IMR-90 (cell line): ENCODE data around the gene IGF2BP3. TPM values are rescaled to one million over a fixed set of nuclear protein-coding genes. Genes with fewer than 3 reads are reported as not detected.

Source experiments
- ATAC-seq: fragments of 200-7000 bp; cut with Tn5 transposase; 2 replicates; pipeline ENCODE4 v1.9.1; 2020; ENCODE audit warnings: low read depth, mild to moderate bottlenecking, moderate library complexity
- BruUV-seq: library from RNA; stranded (reverse); fragments of 400-500 nt; replicated peaks from 2 replicates; lab custom pipeline; 2021; lab: Mats Ljungman, UMichigan
- CTCF ChIA-PET: fragments of 300-600 bp; formaldehyde crosslinking; extraction: SDS; loops from one replicate; lab custom pipeline; 2021; ENCODE audit warnings: antibody characterized with exemption; lab: Yijun Ruan, JAX
- POLR2A ChIA-PET: fragments of 300-600 bp; sonication (Branson Sonifier 250); formaldehyde crosslinking; loops from one replicate; lab custom pipeline; 2022; ENCODE audit warnings: antibody characterized with exemption; ENCODE audit not compliant: unreplicated experiment; lab: Charles Lee
- DNase-seq: peaks from one replicate; pipeline ENCODE4 v3.0.0; 2013
- H2AFZ ChIP-seq: replicated peaks from 2 replicates; pipeline ENCODE3; 2013; ENCODE audit warnings: low read length, mild to moderate bottlenecking; ENCODE audit not compliant: poor library complexity
- H2AK5ac ChIP-seq: 2 replicates; pipeline ENCODE4 v1.6.1; 2013; ENCODE audit warnings: low read depth, low read length, inconsistent platforms
- H2AK9ac ChIP-seq: replicated peaks from 2 replicates; pipeline ENCODE3; 2013; ENCODE audit warnings: mild to moderate bottlenecking, low read depth, low read length, moderate library complexity; ENCODE audit not compliant: poor library complexity
- H2BK120ac ChIP-seq: 2 replicates; pipeline ENCODE4 v1.6.1; 2013; ENCODE audit warnings: low read depth, low read length, inconsistent platforms
- H2BK15ac ChIP-seq: 3 replicates; pipeline ENCODE4 v1.6.1; 2013; ENCODE audit warnings: low read depth, low read length, inconsistent platforms
- H2BK20ac ChIP-seq: 2 replicates; pipeline ENCODE4 v1.6.1; 2013; ENCODE audit warnings: low read depth, mild to moderate bottlenecking, inconsistent platforms, low read length, moderate library complexity
- H2BK5ac ChIP-seq: 2 replicates; pipeline ENCODE4 v1.6.1; 2013; ENCODE audit warnings: mild to moderate bottlenecking, low read depth, low read length, inconsistent platforms; ENCODE audit not compliant: poor library complexity, severe bottlenecking
- H3K14ac ChIP-seq: replicated peaks from 2 replicates; pipeline ENCODE4 v1.6.1; 2013; ENCODE audit warnings: low read depth, low read length, inconsistent platforms
- H3K18ac ChIP-seq: 2 replicates; pipeline ENCODE4 v1.6.1; 2013; ENCODE audit warnings: low read depth, low read length, control low read depth
- H3K23ac ChIP-seq: 2 replicates; pipeline ENCODE4 v1.6.1; 2013; ENCODE audit warnings: low read depth, low read length, inconsistent platforms
- H3K27ac ChIP-seq: 2 replicates; pipeline ENCODE4 v1.5.1; 2013; ENCODE audit warnings: mild to moderate bottlenecking, control low read depth, low read length; ENCODE audit not compliant: insufficient read depth
- H3K27me3 ChIP-seq: 2 replicates; pipeline ENCODE4 v1.6.1; 2013; ENCODE audit warnings: low read length; ENCODE audit not compliant: control insufficient read depth, insufficient read depth
- H3K36me3 ChIP-seq: 2 replicates; pipeline ENCODE4 v1.6.1; 2013; ENCODE audit warnings: low read length, mixed read lengths; ENCODE audit not compliant: control insufficient read depth, insufficient read depth
- H3K4ac ChIP-seq: 2 replicates; pipeline ENCODE4 v1.6.1; 2013; ENCODE audit warnings: low read depth, low read length, inconsistent platforms
- H3K4me1 ChIP-seq: 2 replicates; pipeline ENCODE4 v1.6.1; 2013; ENCODE audit warnings: low read length, mixed read lengths; ENCODE audit not compliant: control insufficient read depth, insufficient read depth
- H3K4me2 ChIP-seq: 2 replicates; pipeline ENCODE4 v1.6.1; 2013; ENCODE audit warnings: low read depth, mild to moderate bottlenecking, control low read depth, low read length, moderate library complexity
- H3K4me3 ChIP-seq: 2 replicates; pipeline ENCODE4 v1.5.1; 2013; ENCODE audit warnings: low read depth, mild to moderate bottlenecking, control low read depth, low read length, moderate library complexity; ENCODE audit not compliant: insufficient read depth
- H3K56ac ChIP-seq: 2 replicates; pipeline ENCODE4 v1.6.1; 2013; ENCODE audit warnings: low read length, inconsistent platforms; ENCODE audit not compliant: insufficient read depth; ENCODE audit errors: extremely low read depth
- H3K79me1 ChIP-seq, 2 experiments: 2 replicates each; pipeline ENCODE4 v1.6.1; 2013; ENCODE audit warnings: low read length in 2 of 2, inconsistent platforms in 1 of 2, low read depth in 1 of 2
- H3K9ac ChIP-seq: 2 replicates; pipeline ENCODE4 v1.6.1; 2013; ENCODE audit warnings: low read depth, low read length, control low read depth
- H3K9me1 ChIP-seq: 2 replicates; pipeline ENCODE4 v1.6.1; 2013; ENCODE audit warnings: low read length, inconsistent platforms; ENCODE audit not compliant: insufficient read depth
- H3K9me3 ChIP-seq: 2 replicates; pipeline ENCODE4 v1.6.1; 2013; ENCODE audit warnings: low read length; ENCODE audit not compliant: control insufficient read depth, insufficient read depth
- H4K20me1 ChIP-seq: 2 replicates; pipeline ENCODE4 v1.6.1; 2013; ENCODE audit warnings: low read length, inconsistent platforms; ENCODE audit not compliant: insufficient read depth
- H4K5ac ChIP-seq: 2 replicates; pipeline ENCODE4 v1.6.1; 2013; ENCODE audit warnings: mild to moderate bottlenecking, low read depth, low read length, control low read depth
- H4K8ac ChIP-seq, 2 experiments: 2 replicates each; pipeline ENCODE4 v1.6.1; 2013; ENCODE audit warnings: low read depth in 2 of 2, low read length in 2 of 2, control low read depth in 1 of 2, inconsistent platforms in 1 of 2
- H4K91ac ChIP-seq: 2 replicates; pipeline ENCODE4 v1.6.1; 2013; ENCODE audit warnings: low read depth, low read length, inconsistent platforms; ENCODE audit not compliant: insufficient read depth
- CEBPB ChIP-seq: IDR thresholded peaks from 2 replicates; pipeline ENCODE4 v1.6.1; 2012; ENCODE audit warnings: low read depth, low read length, improper control_type of control experiment
- FOS ChIP-seq: fragments of 150-350 bp; IDR thresholded peaks from 2 replicates; pipeline ENCODE4 v1.6.1; 2016; ENCODE audit warnings: low read depth, low read length
- WGBS, 2 experiments: methylation state at CpG; one replicate each; pipeline versions ENCODE4 v1.1.5 to v1.1.7; 2013; ENCODE audit warnings: missing lambda C conversion rate in 2 of 2; ENCODE audit not compliant: insufficient read length in 1 of 2; ENCODE audit errors: extremely low coverage in 2 of 2; 5-methylcytosine and 5-hydroxymethylcytosine counted together
- dilution Hi-C: fragments of 300-500 bp; cut with HindIII; formaldehyde crosslinking; loops from one replicate; pipeline ENCODE4 v1.14.3; 2018; ENCODE audit warnings: low sequenced_read_pairs; ENCODE audit not compliant: unreplicated experiment
- in situ Hi-C: fragments of 300-500 bp; cut with MboI; formaldehyde crosslinking; loops from 3 replicates; pipeline ENCODE4 v1.14.3; 2019; ENCODE audit warnings: low sequenced_read_pairs, inconsistent platforms, mixed read lengths
- intact Hi-C: fragments of 100-400 bp; cut with micrococcal nuclease; formaldehyde crosslinking; loops from 2 replicates; pipeline ENCODE4 v1.10.0; 2022
- polyA plus RNA-seq, 3 experiments: library from polyadenylated mRNA; depleted of rRNA; stranded (reverse); fragments of >200 nt; gene quantifications; 2 replicates each; pipeline ENCODE4 v1.2.3, GENCODE V29; 2012; ENCODE audit warnings: low replicate concordance in 1 of 3
- total RNA-seq: library from RNA; depleted of rRNA; stranded (reverse); fragments of >200 nt; gene quantifications from 2 replicates; pipeline ENCODE4 v1.2.3, GENCODE V29; 2012

The IGF2BP3 gene
- total and polyA plus RNA-seq, 2 of the 4 experiments (the other 2 are of a cell fraction), result 50.9 to 59.3 TPM

DNA sequence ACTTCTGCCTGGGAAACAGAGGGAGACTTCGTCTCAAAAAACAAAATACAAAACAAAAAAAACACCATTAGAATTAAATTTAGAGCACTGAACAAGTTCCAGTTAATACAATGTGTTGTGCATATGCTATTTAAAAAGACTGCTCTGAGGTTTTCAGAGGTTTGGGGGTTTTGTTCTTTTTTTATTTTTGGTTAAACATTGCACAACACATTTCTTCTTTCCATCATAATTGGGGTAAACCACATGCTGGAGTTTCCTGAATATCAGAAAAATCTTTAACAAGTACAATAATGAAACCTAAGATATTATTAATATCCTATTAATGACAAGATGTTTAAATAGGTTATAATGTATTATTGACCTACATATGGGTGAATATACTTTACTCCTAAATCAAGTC, 26.3 kb downstream of the IGF2BP3 start:
- Histone ChIP-seq H3K56ac (no peak overlapping the region), H2AK5ac (no peak overlapping the region), H2BK20ac (no peak overlapping the region), H3K27ac (no peak overlapping the region), H2AK9ac (no peak overlapping the region), H4K91ac (no peak overlapping the region), H3K14ac (no peak overlapping the region), H2BK15ac (no peak overlapping the region), H3K4ac (no peak overlapping the region), H3K36me3 (no peaks in the 10 kb centered on the region), H3K9me3 (no peaks in the 10 kb centered on the region), H3K4me3 (no peak overlapping the region), H3K18ac (no peak overlapping the region), H3K4me1 (0 out of 2 replicates have a peak, but pooled peaks cover 2% of the 10 kb centered on the region), H3K9me1 (peaks cover 4% of the 10 kb centered on the region; the same call in 1 of the 2 replicates), H3K27me3 (no peaks in the 10 kb centered on the region), H2BK5ac (no peak overlapping the region), H4K20me1 (peaks cover 35% of the 10 kb centered on the region; the same call in 1 of the 2 replicates), H2BK120ac (no peak overlapping the region), H2AFZ (no peak overlapping the region), H3K23ac (no peak overlapping the region), H4K5ac (no peak overlapping the region), H3K9ac (no peak overlapping the region), H3K79me1 (peaks cover 13 to 64% of the 10 kb centered on the region in 2 experiments), H3K4me2 (no peak overlapping the region), H4K8ac (no peak overlapping the region)
- WGBS, 2 experiments, result no CpG with 5 or more reads among the region's 1 CpG
- DNase-seq (no peak), ATAC-seq (no peak)
- TF ChIP-seq CEBPB (0 out of 2 replicates have a peak, but pooled peaks have one; percentile 47), FOS (no peak)
- no TSS peak for BruUV-seq
- intact Hi-C loops, result no loop called here
- ChIA-PET POLR2A (no interaction called here), CTCF (no interaction called here)
- in situ Hi-C loops, result no loop called here
- dilution Hi-C loops, result no loop called here
